ENCODE data around the gene SHC3. TPM values are rescaled to one million over a fixed set of nuclear protein-coding genes. Genes with fewer than 3 reads are reported as not detected.

SHC3 gene
- polyA plus RNA-seq, 1 donor from 2014 or later = 22.9 TPM

- Histone ChIP-seq H3K9me3 (ENCODE audit: low read length) (no peaks in the 10 kb centered on the region), H3F3A (ENCODE audit: insufficient read depth, low read length, poor library complexity, severe bottlenecking) (no peaks in the 10 kb centered on the region), H3K9me2 (ENCODE audit: insufficient read depth, low read length) (no peaks in the 10 kb centered on the region), H3K27ac (ENCODE audit: low read length) (no peak overlapping the region), H3K27me3 (ENCODE audit: insufficient read depth, low read depth, low read length) (no peaks in the 10 kb centered on the region), H3K4me3 (ENCODE audit: low read length) (no peak overlapping the region), H3K9ac (ENCODE audit: low read length) (no peak overlapping the region), H3K4me2 (ENCODE audit: low read length) (no peak overlapping the region), H4K20me1 (ENCODE audit: insufficient read depth) (no peaks in the 10 kb centered on the region), H3K79me2 (replicated peaks; ENCODE audit: insufficient read depth, low read length) (no peaks in the 10 kb centered on the region), H3K36me3 (ENCODE audit: insufficient read depth, low read length) (no peaks in the 10 kb centered on the region), H2AFZ (ENCODE audit: low read depth, low read length) (no peak overlapping the region)
- no peak for TF ChIP-seq MXI1 (conservative IDR thresholded peaks at IDR 0.05; ENCODE audit: poor library complexity, severe bottlenecking)
- TF ChIP-seq SMC3 (conservative IDR thresholded peaks at IDR 0.05; ENCODE audit: poor library complexity) = no peak
- no peak for TF ChIP-seq EP300 (conservative IDR thresholded peaks at IDR 0.05; ENCODE audit: poor library complexity, severe bottlenecking)
- TF ChIP-seq, protein P1, sequence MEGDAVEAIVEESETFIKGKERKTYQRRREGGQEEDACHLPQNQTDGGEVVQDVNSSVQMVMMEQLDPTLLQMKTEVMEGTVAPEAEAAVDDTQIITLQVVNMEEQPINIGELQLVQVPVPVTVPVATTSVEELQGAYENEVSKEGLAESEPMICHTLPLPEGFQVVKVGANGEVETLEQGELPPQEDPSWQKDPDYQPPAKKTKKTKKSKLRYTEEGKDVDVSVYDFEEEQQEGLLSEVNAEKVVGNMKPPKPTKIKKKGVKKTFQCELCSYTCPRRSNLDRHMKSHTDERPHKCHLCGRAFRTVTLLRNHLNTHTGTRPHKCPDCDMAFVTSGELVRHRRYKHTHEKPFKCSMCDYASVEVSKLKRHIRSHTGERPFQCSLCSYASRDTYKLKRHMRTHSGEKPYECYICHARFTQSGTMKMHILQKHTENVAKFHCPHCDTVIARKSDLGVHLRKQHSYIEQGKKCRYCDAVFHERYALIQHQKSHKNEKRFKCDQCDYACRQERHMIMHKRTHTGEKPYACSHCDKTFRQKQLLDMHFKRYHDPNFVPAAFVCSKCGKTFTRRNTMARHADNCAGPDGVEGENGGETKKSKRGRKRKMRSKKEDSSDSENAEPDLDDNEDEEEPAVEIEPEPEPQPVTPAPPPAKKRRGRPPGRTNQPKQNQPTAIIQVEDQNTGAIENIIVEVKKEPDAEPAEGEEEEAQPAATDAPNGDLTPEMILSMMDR (IDR thresholded peaks at IDR 0.05; ENCODE audit: poor library complexity, severe bottlenecking) = no peak
- TF ChIP-seq REST (IDR thresholded peaks at IDR 0.05; ENCODE audit: borderline replicate concordance) = no peak
- no peak for TF ChIP-seq POLR2AphosphoS5 (IDR thresholded peaks at IDR 0.05)
- no peak for TF ChIP-seq RAD21 (conservative IDR thresholded peaks at IDR 0.05)
- no peak for TF ChIP-seq TAF1 (IDR thresholded peaks at IDR 0.05; ENCODE audit: low read depth)
- TF ChIP-seq EZH2 (IDR thresholded peaks at IDR 0.05; ENCODE audit: borderline replicate concordance, insufficient read depth, low read length, poor library complexity, severe bottlenecking) = no peak
These were observed 117.8 kb downstream of the SHC3 start for GRCh38 chr9:89060790-89061189.

DNA sequence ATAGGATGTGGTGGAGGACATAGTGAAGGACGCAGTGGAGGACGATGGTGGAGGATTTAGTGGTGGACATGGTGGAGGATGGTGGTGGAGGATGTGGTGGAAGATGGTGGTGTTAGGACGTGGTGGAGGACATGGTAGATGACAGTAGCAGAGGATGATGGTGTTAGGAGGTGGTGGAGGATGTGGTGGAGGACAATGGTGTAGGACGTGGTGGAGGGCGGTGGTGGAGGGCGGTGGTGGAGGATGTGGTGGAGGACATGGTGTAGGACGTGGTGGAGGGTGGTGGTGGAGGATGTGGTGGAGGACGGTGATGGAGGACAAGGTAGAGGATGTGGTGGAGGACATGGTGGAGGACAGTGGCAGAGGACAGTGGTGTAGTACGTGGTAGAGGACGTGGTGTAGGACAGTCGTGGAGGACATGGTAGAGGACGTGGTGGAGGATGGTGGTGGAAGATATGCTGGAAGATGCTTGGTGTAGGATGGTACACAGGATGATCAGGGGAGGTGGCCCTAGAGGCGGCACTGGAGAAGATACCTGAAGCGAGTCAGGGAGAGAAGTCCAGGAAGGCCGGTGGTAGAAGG lies 118.6 kb downstream of the SHC3 start:
- no peak overlapping the region for H3K4me3 ChIP-seq (ENCODE audit: low read length)
- no peaks in the 10 kb centered on the region for H3K9me3 ChIP-seq (ENCODE audit: low read length)

More for the DNA sequence above, 118.6 kb downstream of the SHC3 start:
- no peak overlapping the region for H3K9ac ChIP-seq (ENCODE audit: low read length)
- no peaks in the 10 kb centered on the region for H3F3A ChIP-seq (ENCODE audit: insufficient read depth, low read length, poor library complexity, severe bottlenecking)
- no peaks in the 10 kb centered on the region for H3K9me2 ChIP-seq (ENCODE audit: insufficient read depth, low read length)
- TF ChIP-seq, protein P1 (IDR thresholded peaks at IDR 0.05; ENCODE audit: poor library complexity, severe bottlenecking) = no peak
- no peak for TF ChIP-seq REST (IDR thresholded peaks at IDR 0.05; ENCODE audit: borderline replicate concordance)
- TF ChIP-seq SMC3 (conservative IDR thresholded peaks at IDR 0.05; ENCODE audit: poor library complexity) = no peak
- no peak for TF ChIP-seq EP300 (conservative IDR thresholded peaks at IDR 0.05; ENCODE audit: poor library complexity, severe bottlenecking)
- no peak for TF ChIP-seq TAF1 (IDR thresholded peaks at IDR 0.05; ENCODE audit: low read depth)
- TF ChIP-seq POLR2AphosphoS5 (IDR thresholded peaks at IDR 0.05) = no peak
- no peak for TF ChIP-seq RAD21 (conservative IDR thresholded peaks at IDR 0.05)
- no peak for TF ChIP-seq MXI1 (conservative IDR thresholded peaks at IDR 0.05; ENCODE audit: poor library complexity, severe bottlenecking)
- no peak for TF ChIP-seq EZH2 (IDR thresholded peaks at IDR 0.05; ENCODE audit: borderline replicate concordance, insufficient read depth, low read length, poor library complexity, severe bottlenecking)
- no peak overlapping the region for H2AFZ ChIP-seq (ENCODE audit: low read depth, low read length)
- H3K4me2 ChIP-seq (ENCODE audit: low read length) = no peak overlapping the region
- H3K27ac ChIP-seq (ENCODE audit: low read length) = no peak overlapping the region
- H4K20me1 ChIP-seq (ENCODE audit: insufficient read depth) = no peaks in the 10 kb centered on the region
- no peaks in the 10 kb centered on the region for H3K27me3 ChIP-seq (ENCODE audit: insufficient read depth, low read depth, low read length)
- H3K79me2 ChIP-seq (replicated peaks; ENCODE audit: insufficient read depth, low read length) = no peaks in the 10 kb centered on the region
- no peaks in the 10 kb centered on the region for H3K36me3 ChIP-seq (ENCODE audit: insufficient read depth, low read length)

Measured in neural cell (in vitro differentiated cells).